Activated CD8-positive, alpha-beta T cell treated with anti-CD3 and anti-CD28 coated beads, Interleukin-2, amount 10 ng/mL, durations not matched to agents 7 days and 5 days (primary cell): ENCODE measurements around the gene ITIH3. TPM values are rescaled to one million over a fixed set of nuclear protein-coding genes. Genes with fewer than 3 reads are reported as not detected.
A peak's percentile ranks its signal among the peaks of the same experiment; 100 is the strongest.

Experiments
- ATAC-seq: fragments of 150-1000 bp; cut with Tn5 transposase; one replicate; pipeline ENCODE4 v1.10.0; 2021; ENCODE audit warnings: moderate library complexity
- CTCF ChIA-PET: fragments of 350-600 bp; sonication (Branson Sonifier 250); formaldehyde crosslinking; loops from one replicate; lab custom pipeline; 2021; ENCODE audit warnings: antibody characterized with exemption; lab: Charles Lee
- POLR2A ChIA-PET: fragments of 350-600 bp; sonication (Branson Sonifier 250); formaldehyde crosslinking; loops from one replicate; lab custom pipeline; 2021; ENCODE audit warnings: antibody characterized with exemption; lab: Charles Lee
- DNase-seq: peaks from one replicate; pipeline ENCODE4 v3.0.0-alpha.2; 2020
- H3K27ac Mint-ChIP-seq: one replicate; pipeline ENCODE4 v1.8.0; 2021; ENCODE audit warnings: mild to moderate bottlenecking, mixed read lengths
- H3K27me3 Mint-ChIP-seq: one replicate; pipeline ENCODE4 v1.8.0; 2021; ENCODE audit warnings: low read depth, mixed read lengths
- H3K36me3 Mint-ChIP-seq: one replicate; pipeline ENCODE4 v1.8.0; 2021; ENCODE audit warnings: low read depth, mixed read lengths
- H3K4me1 Mint-ChIP-seq: one replicate; pipeline ENCODE4 v1.8.0; 2021; ENCODE audit warnings: low read depth, mixed read lengths
- H3K4me3 Mint-ChIP-seq: one replicate; pipeline ENCODE4 v1.8.0; 2021; ENCODE audit warnings: mild to moderate bottlenecking, mixed read lengths
- H3K9me3 Mint-ChIP-seq: one replicate; pipeline ENCODE4 v1.8.0; 2022; ENCODE audit warnings: mixed read lengths; ENCODE audit not compliant: insufficient read depth
- microRNA-seq: library from miRNA; unstranded; fragments of <30 nt; microRNA quantifications from one replicate; pipeline ENCODE4 v1.2.0, GENCODE V29; 2022
- total RNA-seq, 2 experiments: library from RNA; stranded (reverse); gene quantifications; one replicate each; pipeline ENCODE4 v1.2.3, GENCODE V29; 2021

Gene ITIH3
- total RNA-seq, 2 experiments from 2014 or later, result not detected

- POLR2A ChIA-PET, result interaction anchor here (1.3 kb wide), 1 partner anchor 11 kb away, joined by 4 read pairs; no protein-coding TSS in a partner anchor
- H3K4me3 Mint-ChIP-seq, result no peak overlapping the region
- no peaks in the 10 kb centered on the region for H3K9me3 Mint-ChIP-seq
- no peak for ATAC-seq
- H3K36me3 Mint-ChIP-seq, result peaks cover 7% of the 10 kb centered on the region
- H3K4me1 Mint-ChIP-seq, result peaks cover 9% of the 10 kb centered on the region
- no peak for DNase-seq
- no peak overlapping the region for H3K27ac Mint-ChIP-seq
- CTCF ChIA-PET, result interaction anchor here (1.2 to 2.0 kb wide), 4 partner anchors 11 to 261 kb away, joined by 3 to 8 read pairs (median 6); no protein-coding TSS in a partner anchor
- no peaks in the 10 kb centered on the region for H3K27me3 Mint-ChIP-seq
Measured at GRCh38 chr3:52849656-52850055, 55.1 kb downstream of the ITIH3 start.

DNA sequence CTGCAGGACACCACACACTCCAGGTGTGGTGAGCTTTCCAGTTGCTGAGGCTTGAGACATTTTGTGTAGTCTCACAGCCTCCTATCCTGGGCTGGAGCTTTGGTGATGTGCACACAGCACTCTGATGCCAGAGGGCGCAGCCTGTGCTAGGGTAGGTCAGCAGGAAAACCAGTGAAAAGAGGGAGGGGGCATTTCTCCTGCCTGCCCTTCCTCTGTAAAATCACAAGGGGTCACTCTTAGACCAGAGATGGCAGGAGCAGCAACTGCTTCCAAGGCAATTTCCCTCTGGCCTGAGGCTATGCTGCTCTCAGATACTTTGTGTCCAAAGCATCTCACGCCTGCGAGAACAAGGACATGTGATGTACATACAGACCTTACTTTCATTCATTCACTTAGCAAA, 56.8 kb downstream of the ITIH3 start:
- CTCF ChIA-PET, result interaction anchor here (0.8 to 2.0 kb wide), 9 partner anchors 13 to 259 kb away, joined by 3 to 8 read pairs (median 3); no protein-coding TSS in a partner anchor
- POLR2A ChIA-PET, result no interaction called here
- H3K4me1 Mint-ChIP-seq, result peaks cover 5% of the 10 kb centered on the region

DNA sequence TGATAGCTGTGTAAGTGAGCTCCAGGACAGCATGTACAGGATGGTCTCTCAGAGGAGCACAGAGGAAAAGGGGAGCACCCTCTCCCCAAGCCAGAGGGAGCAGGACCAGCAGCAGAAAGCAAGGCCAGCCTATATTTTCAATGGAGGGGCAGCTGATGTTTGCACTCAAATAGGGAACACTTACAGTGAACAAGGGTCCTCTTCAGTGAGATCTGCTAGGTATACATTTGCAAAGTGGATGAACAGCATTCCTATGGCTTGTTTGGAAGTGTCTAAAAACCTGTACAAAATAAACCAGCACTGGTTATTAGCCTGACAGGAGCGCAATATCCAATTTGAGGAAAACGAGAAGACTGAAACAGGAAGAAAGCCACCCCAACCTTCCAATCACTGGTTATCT, 57.8 kb downstream of the ITIH3 start:
- CTCF ChIA-PET, result interaction anchor here (1.0 to 1.3 kb wide), 3 partner anchors 30 to 344 kb away, joined by 3 to 4 read pairs (median 3); no protein-coding TSS in a partner anchor
- no peak overlapping the region for H3K27ac Mint-ChIP-seq
- no peaks in the 10 kb centered on the region for H3K4me1 Mint-ChIP-seq
- ATAC-seq, result no peak
- no peak for DNase-seq
- H3K36me3 Mint-ChIP-seq, result peaks cover 7% of the 10 kb centered on the region
- H3K27me3 Mint-ChIP-seq, result no peaks in the 10 kb centered on the region
- no peaks in the 10 kb centered on the region for H3K9me3 Mint-ChIP-seq
- POLR2A ChIA-PET, result no interaction called here
- H3K4me3 Mint-ChIP-seq, result no peak overlapping the region

More for the DNA sequence above, 56.8 kb downstream of the ITIH3 start:
- DNase-seq, result peak; percentile 32
- ATAC-seq, result peak; percentile 54
- no peaks in the 10 kb centered on the region for H3K27me3 Mint-ChIP-seq
- no peak overlapping the region for H3K27ac Mint-ChIP-seq
- peaks cover 7% of the 10 kb centered on the region for H3K36me3 Mint-ChIP-seq
- no peak overlapping the region for H3K4me3 Mint-ChIP-seq
- H3K9me3 Mint-ChIP-seq, result no peaks in the 10 kb centered on the region

GRCh38 chr3:52854013-52854412, 59.4 kb downstream of the ITIH3 start:
- ChIA-PET POLR2A (no interaction called here), CTCF (interaction anchor here (1.5 kb wide), 1 partner anchor 132 kb away, joined by 3 read pairs; no protein-coding TSS in a partner anchor)
- H3K36me3 Mint-ChIP-seq, result peaks cover 5% of the 10 kb centered on the region
- no peaks in the 10 kb centered on the region for H3K9me3 Mint-ChIP-seq
- DNase-seq (no peak), ATAC-seq (no peak)
- H3K27ac Mint-ChIP-seq, result no peak overlapping the region
- H3K4me1 Mint-ChIP-seq, result no peaks in the 10 kb centered on the region
- no peak overlapping the region for H3K4me3 Mint-ChIP-seq
- no peaks in the 10 kb centered on the region for H3K27me3 Mint-ChIP-seq

- no peak overlapping the region for H3K4me3 Mint-ChIP-seq
- H3K27ac Mint-ChIP-seq, result peak overlapping the region; percentile 12
- no peak for ATAC-seq
- DNase-seq, result no peak
- CTCF ChIA-PET, result no interaction called here
- peaks cover 8% of the 10 kb centered on the region for H3K36me3 Mint-ChIP-seq
- POLR2A ChIA-PET, result no interaction called here
- H3K27me3 Mint-ChIP-seq, result no peaks in the 10 kb centered on the region
- no peaks in the 10 kb centered on the region for H3K9me3 Mint-ChIP-seq
- no peaks in the 10 kb centered on the region for H3K4me1 Mint-ChIP-seq
Measured at GRCh38 chr3:52856666-52857065, 62.1 kb downstream of the ITIH3 start.

GRCh38 chr3:52857133-52857532, 62.5 kb downstream of the ITIH3 start:
- H3K36me3 Mint-ChIP-seq, result peaks cover 4% of the 10 kb centered on the region
- DNase-seq (no peak), ATAC-seq (no peak)
- H3K27me3 Mint-ChIP-seq, result no peaks in the 10 kb centered on the region
- no peak overlapping the region for H3K27ac Mint-ChIP-seq
- no peaks in the 10 kb centered on the region for H3K4me1 Mint-ChIP-seq
- no peak overlapping the region for H3K4me3 Mint-ChIP-seq
- no peaks in the 10 kb centered on the region for H3K9me3 Mint-ChIP-seq
- POLR2A ChIA-PET, result no interaction called here
- CTCF ChIA-PET, result no interaction called here

DNA sequence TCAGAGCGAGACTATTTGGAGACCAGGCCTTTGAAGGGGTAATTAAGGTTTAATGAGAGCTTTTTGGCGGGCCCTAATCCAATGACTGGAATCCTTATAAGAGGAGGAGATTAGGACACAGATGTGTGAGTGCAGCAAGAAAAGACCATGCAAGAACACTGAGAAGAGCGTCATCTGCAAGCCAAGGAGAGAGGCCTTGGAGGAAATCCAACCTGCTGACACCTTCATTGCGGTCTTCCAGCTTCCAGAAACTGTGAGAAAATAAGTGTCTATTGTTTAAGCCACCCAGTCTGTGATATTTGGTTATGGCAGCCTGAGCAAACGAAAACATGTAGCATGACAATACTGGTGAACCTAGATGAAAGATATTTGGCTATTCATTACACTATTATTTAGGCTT, 63.3 kb downstream of the ITIH3 start:
- no peak for DNase-seq
- Mint-ChIP-seq H3K27me3 (no peaks in the 10 kb centered on the region), H3K4me1 (no peaks in the 10 kb centered on the region), H3K27ac (no peak overlapping the region), H3K36me3 (peaks cover 6% of the 10 kb centered on the region), H3K4me3 (no peak overlapping the region), H3K9me3 (no peaks in the 10 kb centered on the region)
- no peak for ATAC-seq
- ChIA-PET CTCF (no interaction called here), POLR2A (no interaction called here)

Small RNAs within 50 kb of the gene (microRNA-seq; reads per million reads assigned to microRNA genes)
- not detected for gene MIR8064

Other genes with a start within 250 kb of the ITIH3 start
- 10 to 100 TPM; 83.2 to 91.8 TPM for gene PBRM1, start 108.9 kb upstream of the ITIH3 start, total RNA-seq
- gene GNL3, start 108.8 kb upstream of the ITIH3 start, total RNA-seq, result 10 to 100 TPM; 85.5 to 86.2 TPM
- 10 to 100 TPM; 36.4 to 38.2 TPM for gene GLT8D1, start 89.0 kb upstream of the ITIH3 start, total RNA-seq
- gene SPCS1, start 88.7 kb upstream of the ITIH3 start, total RNA-seq, result 100 to 1,000 TPM in 1 of 2 experiments, 10 to 100 TPM in 1; 96.1 to 105 TPM
- 10 to 100 TPM; 21.9 to 23.7 TPM for gene NEK4, start 23.9 kb upstream of the ITIH3 start, total RNA-seq
- gene ITIH1, start 17.2 kb upstream of the ITIH3 start, total RNA-seq, result not detected
- 10 to 100 TPM; 15.1 to 16.3 TPM for gene ITIH4, start 35.9 kb downstream of the ITIH3 start, total RNA-seq
- 1 to 10 TPM; 1.5 TPM for gene MUSTN1, start 40.2 kb downstream of the ITIH3 start, total RNA-seq
- 10 to 100 TPM; 26.5 to 29.9 TPM for gene STIMATE, start 102.8 kb downstream of the ITIH3 start, total RNA-seq